Esophagus squamous epithelium (tissue), 4 donors: ENCODE results near the gene ODC1.

Experiments used
- CTCF ChIP-seq, 6 experiments: fragments of 450-650 bp in 4 of 6; fragments of 200-600 bp in 2 of 6; sonication (generic) in 2 of 6; IDR thresholded peaks; one replicate each; pipeline ENCODE4 v1.5.1; 2016 to 2019; ENCODE audit warnings: antibody characterized with exemption in 6 of 6, mild to moderate bottlenecking in 4 of 6, moderate library complexity in 4 of 6
- POLR2A ChIP-seq, 4 donors: fragments of 450-650 bp; IDR thresholded peaks; one replicate each; pipeline ENCODE4 v1.6.1; 2017; ENCODE audit warnings: antibody characterized with exemption in 4 of 4, mild to moderate bottlenecking in 4 of 4, moderate library complexity in 3 of 4

DNA sequence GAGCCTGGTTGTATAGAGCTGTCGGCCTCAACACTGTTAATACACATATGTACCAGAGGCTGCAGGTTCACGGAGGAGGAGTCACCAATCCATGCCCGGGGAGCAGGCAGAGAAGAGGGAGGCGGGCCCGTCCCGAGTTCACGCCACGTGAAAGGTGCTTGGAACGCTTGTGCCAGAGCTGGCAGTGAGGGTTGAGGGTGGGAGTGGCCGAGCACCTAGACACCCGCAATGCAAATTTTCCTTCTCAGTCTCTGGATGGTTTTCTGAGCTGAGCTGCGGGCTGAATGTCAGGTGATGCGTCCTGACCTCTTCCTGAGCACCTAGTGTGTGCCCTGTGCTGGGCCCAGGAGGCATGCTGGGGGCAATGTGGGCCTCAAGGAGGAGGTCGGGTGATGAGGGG, 52.2 kb downstream of the ODC1 start:
- no peak for TF ChIP-seq CTCF (IDR thresholded peaks at IDR 0.05)
- no peak for TF ChIP-seq POLR2A (IDR thresholded peaks at IDR 0.05)
